B cell (primary cell): ENCODE data around the gene MEAF6. TPM values are rescaled to one million over a fixed set of nuclear protein-coding genes. Genes with fewer than 3 reads are reported as not detected.

Experiments used
- ATAC-seq: fragments of 200-7000 bp; cut with Tn5 transposase; one replicate; pipeline ENCODE4 v1.10.0; 2021; ENCODE audit warnings: low read depth, mild to moderate bottlenecking, moderate number of reproducible peaks, moderate library complexity
- CTCF ChIA-PET: fragments of 350-600 bp; sonication (Branson Sonifier 250); formaldehyde crosslinking; loops from one replicate; lab custom pipeline; 2021; ENCODE audit warnings: antibody characterized with exemption, inconsistent platforms; lab: Charles Lee
- POLR2A ChIA-PET: fragments of 350-600 bp; sonication (Branson Sonifier 250); formaldehyde crosslinking; loops from one replicate; lab custom pipeline; 2021; ENCODE audit warnings: antibody characterized with exemption; lab: Charles Lee
- DNase-seq: peaks from one replicate; pipeline ENCODE4 v3.0.0; 2013
- H2AFZ ChIP-seq: 2 replicates; pipeline ENCODE4 v1.6.1; 2012; ENCODE audit warnings: mild to moderate bottlenecking, low read depth, low read length; ENCODE audit not compliant: insufficient read depth, poor library complexity, severe bottlenecking
- H3K27ac ChIP-seq, 2 donors: 1 replicate in 1 of 2; 2 replicates in 1 of 2; pipeline ENCODE4 v1.5.1; 2012 to 2013; ENCODE audit warnings: low read length in 2 of 2, mild to moderate bottlenecking in 2 of 2, moderate library complexity in 1 of 2
- H3K27me3 ChIP-seq, 4 experiments: fragments of 200-600 bp in 1 of 4; sonication (generic) in 1 of 4; replicated peaks in 1 of 4; 1 replicate in 2 of 4; 2 replicates in 2 of 4; pipeline versions ENCODE4 v1.6.1 to v1.7.0; 2013 to 2016; ENCODE audit warnings: low read length in 3 of 4, mild to moderate bottlenecking in 2 of 4, mixed read lengths in 1 of 4, moderate library complexity in 1 of 4; ENCODE audit not compliant: insufficient read depth in 4 of 4, control insufficient read depth in 3 of 4; ENCODE audit errors: control extremely low read depth in 1 of 4
- H3K36me3 ChIP-seq, 2 experiments: replicated peaks in 1 of 2; 1 replicate in 1 of 2; 2 replicates in 1 of 2; pipeline versions ENCODE4 v1.6.1 to v1.7.1; 2013; ENCODE audit warnings: low read length in 1 of 2; ENCODE audit not compliant: insufficient read depth in 2 of 2, control insufficient read depth in 1 of 2; ENCODE audit errors: control extremely low read depth in 1 of 2, extremely low read depth in 1 of 2
- H3K4me1 ChIP-seq, 2 donors: fragments of 200-600 bp in 1 of 2; sonication (generic) in 1 of 2; 1 replicate in 1 of 2; 2 replicates in 1 of 2; pipeline versions ENCODE4 v1.5.1 to v1.6.1; 2013 to 2017; ENCODE audit warnings: low read length in 2 of 2; ENCODE audit not compliant: control insufficient read depth in 2 of 2, insufficient read depth in 2 of 2
- H3K4me2 ChIP-seq: replicated peaks from 2 replicates; pipeline ENCODE3; 2012; ENCODE audit warnings: mild to moderate bottlenecking, low read depth, low read length; ENCODE audit not compliant: poor library complexity, severe bottlenecking
- H3K4me3 ChIP-seq, 5 experiments: fragments of 200-600 bp in 1 of 5; sonication (generic) in 1 of 5; 1 replicate in 3 of 5; 2 replicates in 2 of 5; pipeline versions ENCODE4 v1.5.1 to v1.7.0; 2011 to 2016; ENCODE audit warnings: low read length in 4 of 5, mild to moderate bottlenecking in 4 of 5, low read depth in 2 of 5, control low read depth in 1 of 5, moderate library complexity in 1 of 5; ENCODE audit not compliant: insufficient read depth in 1 of 5; ENCODE audit errors: control extremely low read depth in 1 of 5, extremely low read depth in 1 of 5
- H3K79me2 ChIP-seq: fragments of 200-600 bp; sonication (generic); one replicate; pipeline ENCODE4 v1.6.0; 2016; ENCODE audit warnings: low read length; ENCODE audit not compliant: control insufficient read depth, insufficient read depth
- H3K9ac ChIP-seq: fragments of 200-600 bp; sonication (generic); 2 replicates; pipeline ENCODE4 v1.6.1; 2017; ENCODE audit warnings: mild to moderate bottlenecking, low read length, moderate library complexity
- H3K9me3 ChIP-seq, 3 donors: one replicate each; pipeline versions ENCODE4 v1.6.1 to v1.7.1; 2013; ENCODE audit warnings: low read length in 2 of 3; ENCODE audit not compliant: control insufficient read depth in 2 of 3, insufficient read depth in 1 of 3; ENCODE audit errors: control extremely low read depth in 1 of 3
- H4K20me1 ChIP-seq: 2 replicates; pipeline ENCODE4 v1.6.0; 2012; ENCODE audit warnings: mild to moderate bottlenecking, low read length; ENCODE audit not compliant: insufficient read depth, control insufficient read depth, poor library complexity, severe bottlenecking
- H3K27ac Mint-ChIP-seq: one replicate; pipeline ENCODE4 v1.8.0; 2021; ENCODE audit warnings: mixed read lengths
- H3K27me3 Mint-ChIP-seq: one replicate; pipeline ENCODE4 v1.8.0; 2021; ENCODE audit warnings: mixed read lengths
- H3K4me1 Mint-ChIP-seq: one replicate; pipeline ENCODE4 v1.8.0; 2021; ENCODE audit warnings: mixed read lengths
- H3K4me3 Mint-ChIP-seq: one replicate; pipeline ENCODE4 v1.8.0; 2021; ENCODE audit warnings: mixed read lengths
- H3K9me3 Mint-ChIP-seq: one replicate; pipeline ENCODE4 v1.8.0; 2022; ENCODE audit warnings: mixed read lengths; ENCODE audit not compliant: insufficient read depth
- EZH2 ChIP-seq: IDR thresholded peaks from 2 replicates; pipeline ENCODE4 v1.6.1; 2012; ENCODE audit warnings: borderline replicate concordance, low read depth, mild to moderate bottlenecking, moderate library complexity, low read length; ENCODE audit not compliant: insufficient read depth, poor library complexity, severe bottlenecking
- WGBS: methylation state at CpG from one replicate; pipeline ENCODE4 v1.1.5; 2013; ENCODE audit warnings: missing lambda C conversion rate; ENCODE audit not compliant: insufficient coverage; 5-methylcytosine and 5-hydroxymethylcytosine counted together
- intact Hi-C: fragments of 100-400 bp; cut with micrococcal nuclease; formaldehyde crosslinking; loops from one replicate; pipeline ENCODE4 v1.10.0; 2022
- polyA plus RNA-seq: library from polyadenylated mRNA; depleted of rRNA; stranded (reverse); fragments of >200 nt; gene quantifications from 2 replicates; pipeline ENCODE4 v1.2.3, GENCODE V29; 2012
- total RNA-seq, 2 donors: library from RNA; stranded (reverse); fragments of 120-200 nt in 1 of 2; gene quantifications; 1 replicate in 1 of 2; 2 replicates in 1 of 2; pipeline versions ENCODE4 v1.2.3 to v1.2.4, GENCODE V29; 2013 to 2022
- TF ChIP-seq, protein P1 (sequence below): fragments of 200-600 bp; IDR thresholded peaks from one replicate; pipeline ENCODE4 v1.8.0; 2022; ENCODE audit warnings: antibody characterized with exemption, mild to moderate bottlenecking

Gene MEAF6
- total and polyA plus RNA-seq, 2 donors (not counting 1 experiment from before 2014, with no cell fraction given) = 52.5 to 84.2 TPM

- Mint-ChIP-seq H3K9me3 (no peaks in the 10 kb centered on the region), H3K4me3 (peak overlapping the region; percentile 24), H3K27me3 (no peaks in the 10 kb centered on the region), H3K27ac (no peak overlapping the region), H3K4me1 (peaks cover 32% of the 10 kb centered on the region)
- intact Hi-C loops = no loop called here
- no peak for TF ChIP-seq EZH2
- TF ChIP-seq, protein P1, sequence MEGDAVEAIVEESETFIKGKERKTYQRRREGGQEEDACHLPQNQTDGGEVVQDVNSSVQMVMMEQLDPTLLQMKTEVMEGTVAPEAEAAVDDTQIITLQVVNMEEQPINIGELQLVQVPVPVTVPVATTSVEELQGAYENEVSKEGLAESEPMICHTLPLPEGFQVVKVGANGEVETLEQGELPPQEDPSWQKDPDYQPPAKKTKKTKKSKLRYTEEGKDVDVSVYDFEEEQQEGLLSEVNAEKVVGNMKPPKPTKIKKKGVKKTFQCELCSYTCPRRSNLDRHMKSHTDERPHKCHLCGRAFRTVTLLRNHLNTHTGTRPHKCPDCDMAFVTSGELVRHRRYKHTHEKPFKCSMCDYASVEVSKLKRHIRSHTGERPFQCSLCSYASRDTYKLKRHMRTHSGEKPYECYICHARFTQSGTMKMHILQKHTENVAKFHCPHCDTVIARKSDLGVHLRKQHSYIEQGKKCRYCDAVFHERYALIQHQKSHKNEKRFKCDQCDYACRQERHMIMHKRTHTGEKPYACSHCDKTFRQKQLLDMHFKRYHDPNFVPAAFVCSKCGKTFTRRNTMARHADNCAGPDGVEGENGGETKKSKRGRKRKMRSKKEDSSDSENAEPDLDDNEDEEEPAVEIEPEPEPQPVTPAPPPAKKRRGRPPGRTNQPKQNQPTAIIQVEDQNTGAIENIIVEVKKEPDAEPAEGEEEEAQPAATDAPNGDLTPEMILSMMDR = no peak
- Histone ChIP-seq H3K27ac (no peak overlapping the region), H3K36me3 (no peaks in the 10 kb centered on the region), H3K79me2 (peaks cover 19% of the 10 kb centered on the region), H3K9me3 (no peaks in the 10 kb centered on the region), H4K20me1 (no peaks in the 10 kb centered on the region), H3K27me3 (no peaks in the 10 kb centered on the region), H3K4me3 (no peak overlapping the region), H3K4me1 (peaks cover 14 to 21% of the 10 kb centered on the region in 2 donors), H3K4me2 (no peak overlapping the region), H2AFZ (no peak overlapping the region), H3K9ac (no peak overlapping the region)
- ATAC-seq (no peak), DNase-seq (no peak)
- CTCF ChIA-PET = no interaction called here
- POLR2A ChIA-PET = no interaction called here
- 80% methylated on average over 1 of the region's 1 CpG for WGBS
These were observed 3.0 kb upstream of the MEAF6 start for GRCh38 chr1:37517569-37517968.

GRCh38 chr1:37515185-37516034 is 844 bp upstream of the MEAF6 start:
- H3K27me3 Mint-ChIP-seq = no peaks in the 10 kb centered on the region
- H3K4me1 Mint-ChIP-seq = peaks cover 41% of the 10 kb centered on the region

More at GRCh38 chr1:37515185-37516034, 844 bp upstream of the MEAF6 start:
- WGBS = 76% methylated on average over 5 of the region's 18 CpGs
- TF ChIP-seq EZH2 = no peak
- TF ChIP-seq, protein P1 = no peak
- ChIA-PET CTCF (interaction anchor here (0.7 to 3.9 kb wide), 20 partner anchors 10 to 175 kb away, joined by 3 to 33 read pairs (median 4); partner anchors contain the start of genes GNL2 and SNIP1), POLR2A (interaction anchor here (1.2 to 1.3 kb wide), 5 partner anchors 36 to 177 kb away, joined by 3 to 9 read pairs (median 4); partner anchors contain the start of genes CDCA8 and SNIP1)
- peak overlapping the region; percentile 76 for H3K4me2 ChIP-seq
- DNase-seq (no peak), ATAC-seq (no peak)
- intact Hi-C loops = loop anchor here (2.0 kb wide), 1 partner anchor 167 kb away; no protein-coding TSS in a partner anchor
- peaks cover 13% of the 10 kb centered on the region for H4K20me1 ChIP-seq
- Mint-ChIP-seq H3K4me3 (peak overlapping the region; percentile 99), H3K27ac (peak overlapping the region; percentile 99), H3K9me3 (no peaks in the 10 kb centered on the region)
- H3K4me3 ChIP-seq = peak overlapping the region; percentile 57 to 80 (median 77)
- H3K4me1 ChIP-seq = peaks cover 14 to 23% of the 10 kb centered on the region in 2 donors
- peak overlapping the region; percentile 94 for H2AFZ ChIP-seq
- H3K79me2 ChIP-seq = peaks cover 35% of the 10 kb centered on the region
- H3K9me3 ChIP-seq = no peaks in the 10 kb centered on the region
- peak overlapping the region; percentile 67 for H3K9ac ChIP-seq
- H3K27me3 ChIP-seq = no peaks in the 10 kb centered on the region
- H3K27ac ChIP-seq = peak overlapping the region; percentile 78 to 87
- H3K36me3 ChIP-seq = peaks cover 6 to 8% of the 10 kb centered on the region in 2 experiments
